ENCODE results near the gene ANKRD13C. TPM values are rescaled to one million over a fixed set of nuclear protein-coding genes. Genes with fewer than 3 reads are reported as not detected.

ANKRD13C gene
- total RNA-seq, 3 donors from 2014 or later: 20.8 to 24.8 (median 23.4) TPM

DNA sequence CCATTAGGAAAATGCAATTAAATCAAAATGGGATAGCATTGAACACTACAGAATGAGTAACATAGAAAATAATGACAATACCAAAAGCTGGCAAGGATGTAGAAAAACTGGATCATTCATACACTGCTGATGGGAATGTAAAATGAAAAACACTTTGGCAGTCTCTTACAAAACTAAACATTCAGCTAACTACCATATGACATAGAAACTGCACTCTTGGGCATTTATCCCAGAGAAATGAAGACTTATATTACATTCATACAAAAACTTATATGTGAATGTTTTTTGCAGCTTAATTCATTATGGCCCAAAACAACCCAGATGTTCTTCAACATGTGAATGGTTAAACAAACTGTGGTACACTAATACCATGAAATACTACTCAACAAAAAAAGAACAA lies 66.4 kb downstream of the ANKRD13C start:
- Histone ChIP-seq H3K9me3 (no peaks in the 10 kb centered on the region), H3K4me3 (no peak overlapping the region), H3K36me3 (ENCODE audit: low read depth) (no peaks in the 10 kb centered on the region), H3K4me1 (ENCODE audit: low read depth) (no peaks in the 10 kb centered on the region)
- DNase-seq: no peak
- no peak for ATAC-seq
- intact Hi-C loops (cut with DNase I, micrococcal nuclease): no loop called here
- no peak for TF ChIP-seq CTCF (IDR thresholded peaks at IDR 0.05)

DNA sequence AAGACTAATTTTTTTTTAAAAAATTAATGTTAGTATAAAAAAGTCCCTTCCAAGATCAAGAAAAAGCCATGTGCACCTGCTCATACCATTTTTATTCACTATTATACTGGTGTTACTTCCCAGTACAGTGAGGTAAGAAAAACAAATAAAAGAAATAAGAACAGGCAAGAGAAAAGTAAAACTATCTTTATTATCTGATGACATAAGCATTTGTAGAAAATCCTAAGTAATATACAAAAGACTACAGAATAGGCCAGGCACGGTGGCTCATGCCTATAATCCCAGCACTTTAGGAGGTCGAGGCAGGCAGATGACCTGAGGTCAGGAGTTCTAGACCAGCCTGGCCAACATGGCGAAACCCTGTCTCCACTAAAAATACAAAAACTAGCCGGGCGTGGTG lies 68.1 kb downstream of the ANKRD13C start:
- H3K36me3 ChIP-seq (ENCODE audit: low read depth): no peaks in the 10 kb centered on the region
- DNase-seq: no peak
- ATAC-seq: no peak
- H3K4me1 ChIP-seq (ENCODE audit: low read depth): no peaks in the 10 kb centered on the region
- no peak for TF ChIP-seq CTCF (IDR thresholded peaks at IDR 0.05)
- no peak overlapping the region for H3K4me3 ChIP-seq
- no peaks in the 10 kb centered on the region for H3K9me3 ChIP-seq
- intact Hi-C loops (cut with DNase I, micrococcal nuclease): no loop called here

DNA sequence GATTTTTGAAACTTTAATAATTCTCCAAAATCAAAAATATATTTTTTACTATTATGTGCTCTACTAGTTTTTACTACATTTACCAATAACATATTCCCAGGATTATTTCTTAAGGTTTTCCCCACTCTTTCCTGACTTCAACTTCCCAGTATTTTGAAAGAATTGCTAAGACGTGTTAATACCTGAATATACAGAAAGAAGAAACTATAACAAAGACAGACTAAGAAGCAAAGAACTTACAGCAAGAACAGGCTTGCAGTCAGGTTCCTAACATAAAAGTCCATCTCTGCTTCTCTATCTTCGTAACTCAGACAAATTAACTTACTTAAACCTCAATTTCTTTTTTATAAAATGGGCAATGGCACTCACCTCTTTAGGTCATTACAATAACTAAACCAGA lies 70.2 kb downstream of the ANKRD13C start:
- H3K9me3 ChIP-seq: no peaks in the 10 kb centered on the region
- intact Hi-C loops (cut with DNase I, micrococcal nuclease): no loop called here
- no peak overlapping the region for H3K4me3 ChIP-seq
- no peaks in the 10 kb centered on the region for H3K36me3 ChIP-seq (ENCODE audit: low read depth)
- no peaks in the 10 kb centered on the region for H3K4me1 ChIP-seq (ENCODE audit: low read depth)
- DNase-seq: no peak
- no peak for ATAC-seq
- no peak for TF ChIP-seq CTCF (IDR thresholded peaks at IDR 0.05)

- no peaks in the 10 kb centered on the region for H3K4me1 ChIP-seq (ENCODE audit: low read depth)
- DNase-seq (no peak), ATAC-seq (peak; percentile 70)
- no peaks in the 10 kb centered on the region for H3K36me3 ChIP-seq (ENCODE audit: low read depth)
- H3K4me3 ChIP-seq: no peak overlapping the region
- no peak for TF ChIP-seq CTCF (IDR thresholded peaks at IDR 0.05)
- intact Hi-C loops (cut with DNase I, micrococcal nuclease): no loop called here
- no peaks in the 10 kb centered on the region for H3K9me3 ChIP-seq
These were observed 75.8 kb downstream of the ANKRD13C start for GRCh38 chr1:70278710-70279109.

DNA sequence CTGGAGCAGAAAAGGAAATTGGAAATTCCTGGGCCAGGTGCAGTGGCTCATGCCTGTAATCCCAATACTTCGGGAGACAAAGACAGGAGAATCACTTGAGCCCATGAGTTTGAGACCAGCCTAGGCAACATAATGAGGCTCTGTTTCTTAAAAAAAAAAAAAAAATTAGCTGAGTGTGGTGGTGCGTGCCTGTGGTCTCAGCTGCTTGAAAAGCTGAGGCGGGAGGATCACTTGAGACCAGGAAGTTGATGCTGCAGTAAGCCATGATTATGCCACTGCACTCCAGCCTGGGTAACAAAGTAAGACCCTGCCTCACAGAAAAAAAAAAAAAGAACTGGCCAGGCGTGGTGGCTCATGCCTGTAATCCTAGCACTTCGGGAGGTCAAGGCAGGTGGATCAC lies 76.6 kb downstream of the ANKRD13C start:
- Histone ChIP-seq H3K4me1 (ENCODE audit: low read depth) (no peaks in the 10 kb centered on the region), H3K4me3 (no peak overlapping the region), H3K9me3 (no peaks in the 10 kb centered on the region), H3K36me3 (ENCODE audit: low read depth) (no peaks in the 10 kb centered on the region)
- no peak for TF ChIP-seq CTCF (IDR thresholded peaks at IDR 0.05)
- DNase-seq (no peak), ATAC-seq (peak; percentile 23)
- intact Hi-C loops (cut with DNase I, micrococcal nuclease): no loop called here

DNA sequence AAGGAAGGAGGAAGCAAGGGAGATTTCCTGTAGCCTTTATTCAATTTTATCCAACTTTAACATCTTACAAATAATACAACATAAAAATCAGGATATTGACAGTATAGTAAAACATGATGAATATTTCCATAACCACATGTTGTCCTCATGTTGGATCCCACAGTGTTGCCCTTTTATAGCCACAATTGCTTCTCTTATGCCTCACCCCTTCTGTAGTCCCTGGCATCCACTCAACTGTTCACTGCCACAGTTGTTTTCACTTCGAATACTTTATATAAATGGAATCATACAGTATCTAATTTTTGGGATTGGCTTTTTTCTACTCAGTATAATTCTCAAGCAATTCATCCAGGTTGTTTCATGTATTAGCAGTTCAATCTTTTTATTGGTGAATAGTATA lies 88.6 kb downstream of the ANKRD13C start:
- H3K36me3 ChIP-seq (ENCODE audit: low read depth): no peaks in the 10 kb centered on the region
- ATAC-seq: no peak
- H3K9me3 ChIP-seq: no peaks in the 10 kb centered on the region
- H3K4me3 ChIP-seq: no peak overlapping the region
- intact Hi-C loops (cut with DNase I, micrococcal nuclease): no loop called here
- DNase-seq: no peak
- H3K4me1 ChIP-seq (ENCODE audit: low read depth): no peaks in the 10 kb centered on the region
- no peak for TF ChIP-seq CTCF (IDR thresholded peaks at IDR 0.05)
